ENCODE results near the gene FAT1. TPM values are rescaled to one million over a fixed set of nuclear protein-coding genes. Genes with fewer than 3 reads are reported as not detected.

Gene FAT1
- total and polyA plus RNA-seq, 9 of the 15 experiments (the other 6 are each of a cell fraction or from before 2014, with no cell fraction given): 6.0 to 38.4 (median 21.4) TPM

GRCh38 chr4:186588503-186588902 lies 135.2 kb downstream of the FAT1 start:
- no peaks in the 10 kb centered on the region for H3K4me1 ChIP-seq (replicated peaks in 1 of 2; ENCODE audit: control insufficient read depth in 2 of 2, insufficient read depth in 2 of 2, low read length in 2 of 2)
- no peaks in the 10 kb centered on the region for H4K20me1 ChIP-seq (replicated peaks; ENCODE audit: control insufficient read depth, insufficient read depth, low read length)
- H3K9me3 ChIP-seq (replicated peaks; ENCODE audit: control insufficient read depth, insufficient read depth, low read depth, low read length): no peaks in the 10 kb centered on the region
- in situ Hi-C loops (cut with MboI) (no loop called here), intact Hi-C loops (cut with micrococcal nuclease) (no loop called here)
- H3K4me3 ChIP-seq: no peak overlapping the region
- no peak for ATAC-seq
- no peaks in the 10 kb centered on the region for H3K9me1 ChIP-seq (ENCODE audit: control insufficient read depth, insufficient read depth, low read length)
- no peak overlapping the region for H3K27ac ChIP-seq (ENCODE audit: extremely low read depth, low read depth, low read length)
- no peak for FAIRE-seq
- H3K79me2 ChIP-seq (ENCODE audit: control insufficient read depth, insufficient read depth, low read length): no peaks in the 10 kb centered on the region
- H2AFZ ChIP-seq (ENCODE audit: low read depth, low read length): no peak overlapping the region
- TF ChIP-seq ZZZ3 (IDR thresholded peaks at IDR 0.05) (no peak), ZNF140 (CRISPR knock-in tag; IDR thresholded peaks at IDR 0.05) (no peak), FOXA1 (IDR thresholded peaks at IDR 0.05; ENCODE audit: borderline replicate concordance) (no peak), ELF1 (tag; IDR thresholded peaks at IDR 0.05) (no peak)
- peaks cover 9% of the 10 kb centered on the region; the same call in 1 of the 3 replicates for H3K36me3 ChIP-seq (ENCODE audit: control insufficient read depth, insufficient read depth, low read length)
- ChIA-PET POLR2A (interaction anchor here (0.7 kb wide), 1 partner anchor 93 kb away, joined by 3 read pairs; no protein-coding TSS in a partner anchor), CTCF (ENCODE audit: low intra/inter-chr PET ratio) (interaction anchor here (1.0 kb wide), 1 partner anchor 226 kb away, joined by 3 read pairs; no protein-coding TSS in a partner anchor)
- WGBS (ENCODE audit: insufficient coverage, low coverage, missing lambda C conversion rate): 74% methylated on average over 19 of the region's 20 CpGs
- H3K4me2 ChIP-seq (ENCODE audit: insufficient read depth, low read length): no peak overlapping the region
- BruUV-seq (replicated peaks): no TSS peak
- DNase-seq (ENCODE audit: extremely low read depth in 1 of 4, low spot score in 3 of 4): no peak
- no peaks in the 10 kb centered on the region for H3K27me3 ChIP-seq (ENCODE audit: control insufficient read depth in 2 of 2, insufficient read depth in 2 of 2, low read length in 2 of 2)
- H3K9ac ChIP-seq (ENCODE audit: insufficient read depth in 1 of 2, low read depth in 2 of 2, low read length in 2 of 2): no peak overlapping the region

GRCh38 chr4:186587416-186588018 lies 136.1 kb downstream of the FAT1 start:
- WGBS (ENCODE audit: insufficient coverage, low coverage, missing lambda C conversion rate): 22% methylated on average over 4 of the region's 4 CpGs
- CTCF ChIA-PET (ENCODE audit: low intra/inter-chr PET ratio): interaction anchor here (0.8 to 2.1 kb wide), 4 partner anchors 115 to 290 kb away, joined by 3 to 22 read pairs (median 5); no protein-coding TSS in a partner anchor
- Histone ChIP-seq H3K79me2 (ENCODE audit: control insufficient read depth, insufficient read depth, low read length) (no peaks in the 10 kb centered on the region), H3K9ac (ENCODE audit: insufficient read depth in 1 of 2, low read depth in 2 of 2, low read length in 2 of 2) (no peak overlapping the region), H3K27ac (ENCODE audit: extremely low read depth, low read depth, low read length) (no peak overlapping the region), H4K20me1 (replicated peaks; ENCODE audit: control insufficient read depth, insufficient read depth, low read length) (no peaks in the 10 kb centered on the region), H3K4me1 (replicated peaks in 1 of 2; ENCODE audit: control insufficient read depth in 2 of 2, insufficient read depth in 2 of 2, low read length in 2 of 2) (no peaks in the 10 kb centered on the region), H3K36me3 (ENCODE audit: control insufficient read depth, insufficient read depth, low read length) (peaks cover 9% of the 10 kb centered on the region; the same call in 1 of the 3 replicates), H3K4me2 (ENCODE audit: insufficient read depth, low read length) (no peak overlapping the region), H3K4me3 (no peak overlapping the region), H3K9me3 (replicated peaks; ENCODE audit: control insufficient read depth, insufficient read depth, low read depth, low read length) (no peaks in the 10 kb centered on the region), H2AFZ (ENCODE audit: low read depth, low read length) (no peak overlapping the region), H3K27me3 (ENCODE audit: control insufficient read depth in 2 of 2, insufficient read depth in 2 of 2, low read length in 2 of 2) (no peaks in the 10 kb centered on the region), H3K9me1 (ENCODE audit: control insufficient read depth, insufficient read depth, low read length) (no peaks in the 10 kb centered on the region)
- BruUV-seq (replicated peaks): no TSS peak
- intact Hi-C loops (cut with micrococcal nuclease): loop anchor here (1.0 kb wide), 3 partner anchors 114 to 290 kb away; no protein-coding TSS in a partner anchor
- peak; percentile 91 for ATAC-seq
- POLR2A ChIA-PET: interaction anchor here (1.0 kb wide), 1 partner anchor 19 kb away, joined by 3 read pairs; no protein-coding TSS in a partner anchor
- peak; percentile 88 for FAIRE-seq
- DNase-seq (ENCODE audit: extremely low read depth in 1 of 4, low spot score in 3 of 4): peak; percentile 61 to 79 (median 64)
- in situ Hi-C loops (cut with MboI): no loop called here
- TF ChIP-seq RAD21 (CRISPR knock-in tag; conservative IDR thresholded peaks at IDR 0.05 in 1 of 2, IDR thresholded peaks at IDR 0.05 in 1 of 2): peak; percentile 79 to 85
- TF ChIP-seq NEUROD1 (IDR thresholded peaks at IDR 0.05; ENCODE audit: borderline replicate concordance, low read depth, low read length, partially characterized antibody): no peak
- peak; percentile 74 for TF ChIP-seq SMC3 (conservative IDR thresholded peaks at IDR 0.05; ENCODE audit: insufficient read depth, low read depth, low read length)
- TF ChIP-seq KLF16 (IDR thresholded peaks at IDR 0.05): no peak
- peak; percentile 72 to 83 (median 74) for TF ChIP-seq CTCF (IDR thresholded peaks at IDR 0.05 in 2 of 3, conservative IDR thresholded peaks at IDR 0.05 in 1 of 3; ENCODE audit: insufficient read depth in 2 of 3, low read depth in 1 of 3, low read length in 3 of 3)
- TF ChIP-seq, protein P1, sequence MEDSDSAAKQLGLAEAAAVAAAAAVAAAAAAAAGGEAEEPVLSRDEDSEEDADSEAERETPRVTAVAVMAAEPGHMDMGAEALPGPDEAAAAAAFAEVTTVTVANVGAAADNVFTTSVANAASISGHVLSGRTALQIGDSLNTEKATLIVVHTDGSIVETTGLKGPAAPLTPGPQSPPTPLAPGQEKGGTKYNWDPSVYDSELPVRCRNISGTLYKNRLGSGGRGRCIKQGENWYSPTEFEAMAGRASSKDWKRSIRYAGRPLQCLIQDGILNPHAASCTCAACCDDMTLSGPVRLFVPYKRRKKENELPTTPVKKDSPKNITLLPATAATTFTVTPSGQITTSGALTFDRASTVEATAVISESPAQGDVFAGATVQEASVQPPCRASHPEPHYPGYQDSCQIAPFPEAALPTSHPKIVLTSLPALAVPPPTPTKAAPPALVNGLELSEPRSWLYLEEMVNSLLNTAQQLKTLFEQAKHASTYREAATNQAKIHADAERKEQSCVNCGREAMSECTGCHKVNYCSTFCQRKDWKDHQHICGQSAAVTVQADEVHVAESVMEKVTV (CRISPR knock-in tag; IDR thresholded peaks at IDR 0.05): peak; percentile 79
